ENCODE measurements around the gene DCST1. TPM values are rescaled to one million over a fixed set of nuclear protein-coding genes. Genes with fewer than 3 reads are reported as not detected.

The DCST1 gene
- total RNA-seq, 6 experiments from 2014 or later = not detected

DNA sequence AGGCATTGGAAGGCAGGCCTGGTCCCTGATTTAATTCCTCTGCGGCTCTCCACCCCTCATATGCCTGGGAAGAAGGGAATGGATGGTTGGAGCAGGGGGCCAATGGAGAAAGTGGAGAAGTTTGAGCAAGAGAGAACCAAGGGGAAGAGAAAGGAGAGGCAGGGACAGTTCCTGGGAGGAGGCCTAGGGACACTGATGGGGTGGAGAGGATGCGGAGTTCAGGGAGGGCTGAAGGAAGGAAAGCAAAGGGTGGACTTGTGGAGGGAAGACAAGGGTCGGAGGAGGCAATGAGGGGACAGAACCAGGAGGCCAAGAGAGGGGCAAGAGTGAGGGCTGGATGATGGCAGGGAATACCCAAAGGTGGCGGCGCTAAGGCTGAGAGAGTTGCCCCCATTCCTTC, 23.9 kb upstream of the DCST1 start:
- no peak overlapping the region for H3K27ac Mint-ChIP-seq
- TF ChIP-seq, protein P1, sequence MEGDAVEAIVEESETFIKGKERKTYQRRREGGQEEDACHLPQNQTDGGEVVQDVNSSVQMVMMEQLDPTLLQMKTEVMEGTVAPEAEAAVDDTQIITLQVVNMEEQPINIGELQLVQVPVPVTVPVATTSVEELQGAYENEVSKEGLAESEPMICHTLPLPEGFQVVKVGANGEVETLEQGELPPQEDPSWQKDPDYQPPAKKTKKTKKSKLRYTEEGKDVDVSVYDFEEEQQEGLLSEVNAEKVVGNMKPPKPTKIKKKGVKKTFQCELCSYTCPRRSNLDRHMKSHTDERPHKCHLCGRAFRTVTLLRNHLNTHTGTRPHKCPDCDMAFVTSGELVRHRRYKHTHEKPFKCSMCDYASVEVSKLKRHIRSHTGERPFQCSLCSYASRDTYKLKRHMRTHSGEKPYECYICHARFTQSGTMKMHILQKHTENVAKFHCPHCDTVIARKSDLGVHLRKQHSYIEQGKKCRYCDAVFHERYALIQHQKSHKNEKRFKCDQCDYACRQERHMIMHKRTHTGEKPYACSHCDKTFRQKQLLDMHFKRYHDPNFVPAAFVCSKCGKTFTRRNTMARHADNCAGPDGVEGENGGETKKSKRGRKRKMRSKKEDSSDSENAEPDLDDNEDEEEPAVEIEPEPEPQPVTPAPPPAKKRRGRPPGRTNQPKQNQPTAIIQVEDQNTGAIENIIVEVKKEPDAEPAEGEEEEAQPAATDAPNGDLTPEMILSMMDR (IDR thresholded peaks at IDR 0.05) = no peak
- H3K4me1 Mint-ChIP-seq (ENCODE audit: low read depth) = peaks cover 14% of the 10 kb centered on the region
- H3K9me3 Mint-ChIP-seq = no peaks in the 10 kb centered on the region
- no peak for DNase-seq
- no peaks in the 10 kb centered on the region; the same call in 1 of the 2 replicates for H3K27me3 Mint-ChIP-seq (ENCODE audit: insufficient read depth)
- no peaks in the 10 kb centered on the region for H3K36me3 Mint-ChIP-seq (ENCODE audit: low read depth)
- no peak overlapping the region for H3K4me3 Mint-ChIP-seq

DNA sequence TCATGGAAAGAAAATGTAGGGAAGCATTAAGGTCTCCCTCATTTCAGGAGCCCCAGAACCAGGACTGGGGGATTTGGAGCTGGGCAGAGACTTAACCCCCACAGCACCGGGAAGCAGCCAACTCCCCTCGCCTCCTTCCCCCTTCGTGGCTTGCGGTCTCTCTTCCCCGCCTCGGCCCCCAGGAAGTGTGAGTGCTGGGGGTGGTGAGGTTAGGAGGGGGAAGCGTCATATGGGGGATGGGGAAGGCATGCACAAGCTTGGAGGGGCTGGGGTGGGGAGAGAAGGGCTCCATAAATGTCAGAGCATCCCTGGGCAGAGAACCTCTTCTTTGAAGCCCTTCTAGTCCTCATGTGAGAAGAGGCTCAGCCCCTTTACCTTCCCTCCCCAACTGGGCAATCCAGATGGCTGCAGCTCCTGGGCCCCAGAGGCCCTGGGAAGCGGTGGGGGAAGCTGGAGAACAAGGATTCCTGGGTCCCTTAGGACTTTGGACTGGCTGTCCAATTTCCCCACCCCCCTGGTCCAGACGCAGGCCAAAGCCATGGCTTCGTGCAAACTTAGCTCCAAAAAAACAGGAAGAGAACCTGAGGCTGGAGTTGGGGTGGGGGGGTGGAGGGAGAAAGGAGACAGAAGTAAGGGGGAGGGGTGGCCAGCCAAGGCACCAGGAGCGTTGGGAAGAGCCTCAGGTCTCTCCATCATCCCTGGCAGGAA, 23.3 kb upstream of the DCST1 start:
- Mint-ChIP-seq H3K27me3 (ENCODE audit: insufficient read depth) (no peaks in the 10 kb centered on the region; the same call in 1 of the 2 replicates), H3K4me3 (no peak overlapping the region), H3K4me1 (ENCODE audit: low read depth) (peaks cover 12% of the 10 kb centered on the region), H3K9me3 (no peaks in the 10 kb centered on the region), H3K36me3 (ENCODE audit: low read depth) (no peaks in the 10 kb centered on the region), H3K27ac (no peak overlapping the region)
- DNase-seq = no peak
- TF ChIP-seq, protein P1 (IDR thresholded peaks at IDR 0.05) = no peak

DNA sequence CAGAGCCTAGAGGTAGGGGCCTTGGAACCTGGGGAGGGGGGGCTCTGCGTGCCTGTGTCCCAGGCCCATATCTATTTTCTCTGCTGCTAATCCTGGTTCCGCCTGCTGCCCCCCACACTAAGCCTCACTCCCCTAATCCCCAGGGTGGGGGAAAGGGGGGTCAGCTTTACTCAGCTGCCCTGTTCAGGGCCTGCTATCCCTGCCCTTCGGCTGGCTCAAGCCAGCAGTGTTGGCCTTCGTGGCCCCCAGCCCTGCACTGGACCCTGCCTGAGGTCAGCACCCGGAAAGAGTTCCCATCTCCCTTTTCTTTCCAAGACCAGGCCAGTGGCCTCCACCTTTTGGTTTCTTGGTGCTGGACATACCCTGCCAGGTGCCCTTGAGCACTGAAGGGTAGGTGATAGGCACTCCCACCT, 22.6 kb upstream of the DCST1 start:
- DNase-seq = no peak
- H3K4me3 Mint-ChIP-seq = no peak overlapping the region
- no peaks in the 10 kb centered on the region; the same call in 1 of the 2 replicates for H3K27me3 Mint-ChIP-seq (ENCODE audit: insufficient read depth)
- peaks cover 5% of the 10 kb centered on the region; the same call in 1 of the 2 replicates for H3K4me1 Mint-ChIP-seq (ENCODE audit: low read depth)
- H3K36me3 Mint-ChIP-seq (ENCODE audit: low read depth) = no peaks in the 10 kb centered on the region
- H3K27ac Mint-ChIP-seq = no peak overlapping the region
- TF ChIP-seq, protein P1 (IDR thresholded peaks at IDR 0.05) = no peak
- no peaks in the 10 kb centered on the region for H3K9me3 Mint-ChIP-seq

DNA sequence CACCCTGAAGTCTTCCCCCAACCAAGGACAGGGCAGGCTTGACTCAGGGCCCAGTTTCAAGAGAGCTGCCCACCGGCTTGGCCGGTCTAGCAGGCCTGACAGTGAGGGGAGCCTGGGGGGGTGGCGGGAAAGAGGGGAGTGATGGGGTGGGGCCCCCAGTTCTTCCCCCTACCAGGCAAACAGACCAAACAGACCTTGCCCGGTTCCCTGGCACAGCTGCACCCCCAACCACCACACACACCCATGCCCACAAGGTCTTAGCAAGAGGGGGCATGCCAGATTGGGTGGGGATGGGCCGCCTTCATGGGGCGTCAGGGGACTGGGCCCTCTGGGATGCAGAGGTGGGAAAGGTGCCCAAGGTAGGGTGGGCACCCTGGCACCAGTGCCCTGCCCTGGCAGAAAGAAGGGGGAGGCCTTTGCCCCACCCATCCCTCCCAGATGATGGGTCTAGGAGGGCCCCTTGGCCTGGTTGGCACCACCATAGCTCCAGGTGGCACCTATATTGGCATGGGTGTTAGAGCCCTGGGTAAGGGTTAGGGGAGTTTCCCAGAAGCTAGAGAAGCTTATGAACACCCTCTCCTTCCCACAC, 22.1 kb upstream of the DCST1 start:
- H3K27me3 Mint-ChIP-seq (ENCODE audit: insufficient read depth) = no peaks in the 10 kb centered on the region; the same call in 1 of the 2 replicates
- no peak overlapping the region for H3K4me3 Mint-ChIP-seq
- peaks cover under 1% of the 10 kb centered on the region; the same call in 1 of the 2 replicates for H3K4me1 Mint-ChIP-seq (ENCODE audit: low read depth)
- no peak overlapping the region for H3K27ac Mint-ChIP-seq
- TF ChIP-seq, protein P1 (IDR thresholded peaks at IDR 0.05) = no peak
- no peak for DNase-seq
- no peaks in the 10 kb centered on the region for H3K9me3 Mint-ChIP-seq
- no peaks in the 10 kb centered on the region for H3K36me3 Mint-ChIP-seq (ENCODE audit: low read depth)

DNA sequence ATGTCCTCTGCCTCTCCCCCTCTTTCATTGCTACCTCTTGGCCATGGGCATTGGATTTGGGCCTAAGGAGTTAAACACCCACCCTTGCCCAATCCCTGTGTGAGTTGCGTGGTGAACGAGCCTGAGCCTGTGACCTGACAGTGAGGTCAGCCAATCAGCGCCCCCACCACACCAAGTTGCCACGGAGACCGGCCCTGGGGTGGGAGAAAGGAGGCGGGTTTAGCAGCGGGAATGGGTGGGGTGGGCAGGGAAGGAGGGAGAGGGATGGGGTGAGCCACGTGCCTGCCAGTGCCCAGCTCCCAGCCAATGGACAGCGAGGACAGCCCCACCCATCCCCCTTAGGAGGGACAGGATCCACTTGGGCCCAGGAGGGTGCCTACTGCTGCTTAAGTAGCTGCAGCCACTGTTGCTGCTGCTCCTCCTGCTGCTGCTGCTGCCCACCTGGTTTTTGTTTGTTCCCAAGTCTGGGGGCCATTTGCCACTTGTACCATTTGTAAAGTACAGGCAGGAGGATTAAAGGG, 21.5 kb upstream of the DCST1 start:
- Mint-ChIP-seq H3K9me3 (no peaks in the 10 kb centered on the region), H3K4me3 (no peak overlapping the region), H3K27me3 (ENCODE audit: insufficient read depth) (no peaks in the 10 kb centered on the region), H3K4me1 (ENCODE audit: low read depth) (no peaks in the 10 kb centered on the region; the same call in 1 of the 2 replicates), H3K36me3 (ENCODE audit: low read depth) (no peaks in the 10 kb centered on the region), H3K27ac (no peak overlapping the region)
- TF ChIP-seq, protein P1 (IDR thresholded peaks at IDR 0.05) = no peak
- DNase-seq = peak; percentile 25

Data from HFFc6 (cell line).